ENCODE results near the gene RAPGEF3.

RAPGEF3 gene

GRCh38 chr12:47777151-47777550 lies 18.5 kb upstream of the RAPGEF3 start:
- no peak overlapping the region for H3K4me3 ChIP-seq (ENCODE audit: low read depth, low read length)

GRCh38 chr12:47776471-47777143 lies 17.9 kb upstream of the RAPGEF3 start:
- no peak overlapping the region for H3K4me3 ChIP-seq (ENCODE audit: low read depth, low read length)

GRCh38 chr12:47775100-47775911 lies 16.6 kb upstream of the RAPGEF3 start:
- no peak overlapping the region for H3K4me3 ChIP-seq (ENCODE audit: low read depth, low read length)

- no peak overlapping the region for H3K4me3 ChIP-seq (ENCODE audit: low read depth, low read length)
These were observed 16.0 kb upstream of the RAPGEF3 start for GRCh38 chr12:47774663-47775062.

GRCh38 chr12:47773858-47774580 lies 15.3 kb upstream of the RAPGEF3 start:
- H3K4me3 ChIP-seq (ENCODE audit: low read depth, low read length), result peak overlapping the region; percentile 60

GRCh38 chr12:47773062-47773857 lies 14.6 kb upstream of the RAPGEF3 start, which contains the start of gene SLC48A1:
SLC48A1 (plus strand) TSS chr12:47773238; CDS start chr12:47773305, 67 bp downstream.
- peak within 1 kb of the TSS; percentile 60 for H3K4me3 ChIP-seq (ENCODE audit: low read depth, low read length)

- H3K4me3 ChIP-seq (ENCODE audit: low read depth, low read length), result peak overlapping the region; percentile 27
These were observed 14.0 kb upstream of the RAPGEF3 start for GRCh38 chr12:47772738-47773061.

- no peak overlapping the region for H3K4me3 ChIP-seq (ENCODE audit: low read depth, low read length)
These were observed 13.5 kb upstream of the RAPGEF3 start for GRCh38 chr12:47772094-47772660.

GRCh38 chr12:47771304-47771703 lies 12.6 kb upstream of the RAPGEF3 start:
- no peak overlapping the region for H3K4me3 ChIP-seq (ENCODE audit: low read depth, low read length)

- H3K4me3 ChIP-seq (ENCODE audit: low read depth, low read length), result no peak overlapping the region
These were observed 11.5 kb upstream of the RAPGEF3 start for GRCh38 chr12:47770086-47770726.

- H3K4me3 ChIP-seq (ENCODE audit: low read depth, low read length), result no peak overlapping the region
These were observed 10.8 kb upstream of the RAPGEF3 start for GRCh38 chr12:47769234-47770085.

GRCh38 chr12:47768323-47768811 lies 9.7 kb upstream of the RAPGEF3 start:
- H3K4me3 ChIP-seq (ENCODE audit: low read depth, low read length), result no peak overlapping the region

GRCh38 chr12:47767216-47767724 lies 8.6 kb upstream of the RAPGEF3 start:
- no peak overlapping the region for H3K4me3 ChIP-seq (ENCODE audit: low read depth, low read length)

- no peak overlapping the region for H3K4me3 ChIP-seq (ENCODE audit: low read depth, low read length)
These were observed 8.0 kb upstream of the RAPGEF3 start for GRCh38 chr12:47766502-47767215.

GRCh38 chr12:47763481-47764346 lies 5.0 kb upstream of the RAPGEF3 start:
- H3K4me3 ChIP-seq (ENCODE audit: low read depth, low read length), result no peak overlapping the region

- H3K4me3 ChIP-seq (ENCODE audit: low read depth, low read length), result no peak overlapping the region
These were observed 4.3 kb upstream of the RAPGEF3 start for GRCh38 chr12:47762850-47763465.

- peak overlapping the region; percentile 35 for H3K4me3 ChIP-seq (ENCODE audit: low read depth, low read length)
These were observed 171 bp downstream of the RAPGEF3 start for GRCh38 chr12:47758584-47758833.
